GM23248 (cell line): ENCODE data around the gene GIMD1.

Experiments used
- EZH2 ChIP-seq: fragments of 200-600 bp; sonication (generic); IDR thresholded peaks from 2 replicates; pipeline ENCODE4 v1.6.1; 2018; ENCODE audit warnings: antibody characterized with exemption, mild to moderate bottlenecking; ENCODE audit not compliant: insufficient read depth, poor library complexity, severe bottlenecking
- EZH2phosphoT487 ChIP-seq: fragments of 200-600 bp; sonication (generic); IDR thresholded peaks from 2 replicates; pipeline ENCODE4 v1.6.1; 2018; ENCODE audit warnings: antibody characterized with exemption, moderate library complexity, mild to moderate bottlenecking, low read depth; ENCODE audit not compliant: insufficient read depth

DNA sequence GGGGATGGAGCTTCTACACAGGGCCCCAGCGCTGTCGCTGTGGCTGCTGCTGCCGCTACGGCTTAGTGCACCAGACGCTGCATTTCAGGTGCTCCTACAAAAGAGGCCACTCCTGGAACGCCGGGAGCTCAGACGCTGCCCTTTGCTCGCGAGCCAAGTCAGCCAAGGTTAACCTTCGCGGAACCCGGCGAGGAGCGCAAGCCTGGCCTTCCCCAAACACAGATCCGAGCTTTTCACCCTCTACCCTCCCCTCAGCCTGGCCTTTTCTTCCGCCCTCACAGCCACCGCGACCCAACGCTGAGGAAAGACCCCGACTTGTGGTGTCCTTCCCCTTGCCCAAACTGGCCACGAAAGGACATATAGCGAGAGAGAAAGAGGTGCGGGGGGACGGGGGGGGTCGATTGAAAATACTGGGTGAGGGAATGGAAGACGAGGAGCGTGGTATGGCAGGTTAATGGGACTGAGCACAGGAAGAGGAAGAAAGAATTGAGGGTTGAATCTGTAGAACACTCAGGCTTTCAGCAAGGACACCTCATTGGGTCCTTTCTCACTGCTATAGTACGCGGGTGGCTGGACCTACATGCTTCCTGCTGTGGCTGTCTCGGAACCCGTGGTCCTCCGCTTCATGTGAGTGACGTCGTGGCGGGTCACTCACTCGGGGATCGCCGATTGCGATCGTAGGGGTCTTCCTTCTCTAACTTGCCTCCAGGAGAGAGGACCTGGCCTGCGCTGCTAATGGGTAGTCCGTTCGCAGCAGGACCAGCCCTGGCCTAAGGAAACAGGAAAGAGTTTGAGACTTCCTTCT, 52.4 kb downstream of the GIMD1 start, which contains the start of the genes AIMP1 and TBCK:
- TF ChIP-seq EZH2phosphoT487 (no peak), EZH2 (no peak)
